C1 segment of cervical spinal cord (tissue), 14 donors: Measurements from ENCODE around the gene DLL3.
A peak's percentile ranks its signal among the peaks of the same experiment; 100 is the strongest.

Source experiments
- DNase-seq, 14 donors: peaks; one replicate each; lab custom pipeline; 2025; lab: John Stamatoyannopoulos, UW

Gene DLL3

GRCh38 chr19:39481676-39482075 lies 17.1 kb upstream of the DLL3 start:
- DNase-seq, result no peak

- DNase-seq, result no peak
Measured at GRCh38 chr19:39483141-39483540, 15.6 kb upstream of the DLL3 start.

GRCh38 chr19:39489756-39490155 lies 9.0 kb upstream of the DLL3 start:
- no peak for DNase-seq

DNA sequence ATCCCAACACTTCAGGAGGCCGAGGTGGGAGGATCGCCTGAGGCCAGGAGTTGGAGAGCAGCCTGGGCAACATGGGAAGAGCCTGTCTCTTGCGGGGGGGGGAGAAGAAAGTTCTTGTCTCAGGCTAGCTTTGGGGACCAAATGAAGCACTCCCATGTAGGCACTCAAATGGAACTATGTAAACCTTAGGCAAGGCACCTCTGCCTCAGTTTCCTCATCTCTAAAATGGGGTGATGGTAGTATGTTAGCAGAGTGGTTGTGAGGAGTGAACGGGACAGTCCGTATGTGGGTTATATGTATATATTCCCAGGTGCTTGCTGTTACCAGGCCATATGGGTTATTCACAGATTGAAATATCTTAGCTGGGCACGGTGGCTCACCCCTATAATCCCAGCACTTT lies 6.5 kb upstream of the DLL3 start:
- no peak for DNase-seq

DNA sequence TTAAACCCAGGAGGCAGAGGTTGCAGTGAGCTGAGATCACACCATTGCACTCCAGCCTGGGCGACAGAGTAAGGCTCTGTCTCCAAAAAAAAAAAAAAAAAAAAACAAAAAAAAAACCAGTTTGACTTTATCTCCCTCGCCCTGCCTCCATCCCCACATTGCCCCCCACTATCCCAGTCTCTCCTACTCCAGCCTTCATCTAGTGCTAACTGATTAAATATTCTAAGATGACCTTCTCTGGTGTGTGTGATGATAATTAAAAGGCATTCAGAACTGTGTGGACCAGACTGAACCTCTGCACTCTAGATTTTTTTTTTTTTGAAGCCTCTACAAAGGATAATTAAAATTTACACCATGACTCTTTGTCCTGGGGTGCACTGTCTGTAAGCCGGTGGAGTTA lies 6.0 kb upstream of the DLL3 start:
- DNase-seq, result no peak

DNA sequence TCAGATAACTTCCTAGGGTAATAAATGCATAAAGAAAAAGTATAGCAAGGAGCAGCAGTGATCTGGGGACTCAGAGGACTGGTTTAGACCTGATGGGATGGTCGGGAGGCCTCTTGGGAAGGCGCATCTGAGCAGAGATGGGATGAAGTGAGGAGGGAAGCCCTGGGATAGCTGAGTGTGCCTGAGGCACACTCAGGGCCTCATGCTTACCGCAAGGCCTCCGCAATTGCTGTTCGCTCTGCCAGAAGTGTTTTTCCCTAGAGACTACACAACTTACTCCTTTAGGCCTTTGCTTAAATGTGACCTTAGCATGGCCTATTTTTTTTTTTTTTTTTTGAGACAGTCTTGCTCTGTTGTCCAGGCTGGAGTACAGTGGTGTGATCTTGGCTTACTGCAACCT lies 4.1 kb upstream of the DLL3 start:
- no peak for DNase-seq

DNA sequence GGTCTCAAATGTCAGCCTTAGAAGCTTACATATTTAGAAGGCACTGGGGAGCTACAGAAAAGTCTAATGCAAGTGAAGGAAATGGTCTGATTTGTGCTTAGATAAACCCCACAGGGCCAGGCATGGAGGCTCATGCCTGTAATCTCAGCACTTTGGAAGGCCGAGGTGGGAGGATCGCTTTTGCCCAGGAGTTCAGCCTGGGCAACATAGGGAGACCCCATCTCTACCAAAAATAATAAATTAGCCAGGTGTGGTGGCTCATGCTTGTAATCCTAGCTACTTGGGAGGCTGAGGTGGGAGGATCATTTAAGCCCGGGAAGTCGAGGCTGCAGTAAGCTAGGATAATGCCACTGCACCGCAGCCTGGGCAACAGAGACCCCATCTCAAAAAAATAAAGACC lies 2.7 kb upstream of the DLL3 start:
- no peak for DNase-seq

DNA sequence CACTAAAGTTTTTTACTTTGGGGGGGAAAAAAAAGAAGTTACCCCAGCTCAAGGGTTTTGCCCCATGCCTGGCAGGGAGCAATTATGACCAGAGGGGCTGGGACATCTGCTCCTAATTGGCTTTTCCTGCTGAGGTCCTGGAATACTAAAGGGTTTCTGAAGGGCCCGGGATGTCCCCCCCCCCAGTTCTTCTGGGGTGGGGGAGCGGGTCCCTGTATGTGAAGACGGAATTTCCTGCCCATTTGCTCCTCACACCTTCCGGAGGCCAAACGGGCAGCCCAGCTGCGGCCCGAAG lies 1.1 kb upstream of the DLL3 start:
- DNase-seq, result no peak

GRCh38 chr19:39497996-39498797 lies 550 bp upstream of the DLL3 start:
- peak in 6 of 14 donors; percentile 7 to 48 (median 22) for DNase-seq

DNA sequence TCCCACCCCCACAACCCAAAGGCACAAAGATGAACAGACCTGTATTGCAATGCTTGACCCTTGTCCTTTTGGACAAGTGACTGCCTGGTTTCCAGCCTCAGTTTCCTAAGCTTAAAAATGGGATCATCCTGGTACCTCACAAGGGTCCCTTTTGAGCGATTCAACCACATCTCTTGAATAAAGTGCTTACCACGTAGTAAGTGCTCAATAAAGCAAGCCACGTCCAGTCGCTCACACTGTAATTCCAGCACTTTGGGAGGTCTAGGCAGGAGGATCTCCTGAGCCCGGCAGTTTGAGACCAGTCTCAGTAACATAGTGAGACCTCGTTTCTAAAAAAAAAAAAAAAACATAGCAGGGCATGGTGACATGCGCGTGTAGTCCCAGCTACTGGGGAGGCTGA lies 1.2 kb downstream of the DLL3 start:
- no peak for DNase-seq

DNA sequence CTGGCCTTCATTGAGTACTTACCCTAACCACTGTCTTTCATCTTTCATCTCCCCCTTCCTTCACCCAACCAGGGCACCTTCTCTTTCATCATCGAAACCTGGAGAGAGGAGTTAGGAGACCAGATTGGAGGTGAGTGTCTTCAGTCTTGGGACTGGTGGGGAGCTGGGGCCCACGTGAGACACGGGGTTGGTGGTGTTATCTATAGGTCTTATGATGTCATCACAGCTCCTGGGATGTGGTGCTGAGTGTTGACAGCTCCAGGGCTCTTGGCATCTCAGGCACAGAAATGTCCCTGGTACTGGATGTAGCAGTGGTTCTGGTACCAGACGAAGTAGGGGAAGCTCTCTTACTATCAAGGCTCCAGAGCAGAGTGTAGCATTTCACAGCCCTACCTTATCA lies 1.8 kb downstream of the DLL3 start:
- DNase-seq, result no peak

- no peak for DNase-seq
Measured at GRCh38 chr19:39501340-39501739, 2.6 kb downstream of the DLL3 start.

- peak in 3 of 14 donors; percentile 1 to 39 (median 15) for DNase-seq
Measured at GRCh38 chr19:39502640-39503417, 4.1 kb downstream of the DLL3 start.

DNA sequence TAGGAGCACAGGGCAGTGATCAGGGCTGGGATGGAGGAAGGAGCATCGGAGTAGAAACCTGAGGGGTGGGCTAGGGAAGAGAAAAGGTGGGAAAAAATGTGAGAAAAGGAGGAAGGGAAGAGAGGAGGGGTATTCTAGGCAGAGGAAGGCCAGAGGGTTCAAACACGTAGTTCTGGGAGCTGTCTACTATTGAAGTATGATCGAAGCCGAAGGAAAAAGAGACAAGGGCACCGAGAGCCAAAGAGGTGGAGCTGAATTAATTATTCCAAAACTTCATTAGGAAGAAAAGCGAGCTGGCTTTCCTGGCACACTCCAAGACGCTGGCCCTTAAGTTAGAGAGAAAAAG lies 7.8 kb downstream of the DLL3 start:
- no peak for DNase-seq

GRCh38 chr19:39506944-39507714 lies 8.4 kb downstream of the DLL3 start:
- DNase-seq, result peak in 3 of 14 donors; percentile 3 to 27 (median 15)

DNA sequence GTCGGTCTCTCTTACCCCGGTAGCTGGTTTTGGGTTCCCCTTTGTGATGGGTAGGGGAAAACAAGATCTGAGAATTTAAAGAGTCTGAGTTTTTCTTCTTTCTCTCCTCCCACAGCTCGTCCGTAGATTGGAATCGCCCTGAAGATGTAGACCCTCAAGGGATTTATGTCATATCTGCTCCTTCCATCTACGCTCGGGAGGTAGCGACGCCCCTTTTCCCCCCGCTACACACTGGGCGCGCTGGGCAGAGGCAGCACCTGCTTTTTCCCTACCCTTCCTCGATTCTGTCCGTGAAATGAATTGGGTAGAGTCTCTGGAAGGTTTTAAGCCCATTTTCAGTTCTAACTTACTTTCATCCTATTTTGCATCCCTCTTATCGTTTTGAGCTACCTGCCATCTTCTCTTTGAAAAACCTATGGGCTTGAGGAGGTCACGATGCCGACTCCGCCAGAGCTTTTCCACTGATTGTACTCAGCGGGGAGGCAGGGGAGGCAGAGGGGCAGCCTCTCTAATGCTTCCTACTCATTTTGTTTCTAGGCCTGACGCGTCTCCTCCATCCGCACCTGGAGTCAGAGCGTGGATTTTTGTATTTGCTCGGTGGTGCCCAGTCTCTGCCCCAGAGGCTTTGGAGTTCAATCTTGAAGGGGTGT lies 9.1 kb downstream of the DLL3 start:
- no peak for DNase-seq

GRCh38 chr19:39508629-39509028 lies 9.9 kb downstream of the DLL3 start:
- no peak for DNase-seq

DNA sequence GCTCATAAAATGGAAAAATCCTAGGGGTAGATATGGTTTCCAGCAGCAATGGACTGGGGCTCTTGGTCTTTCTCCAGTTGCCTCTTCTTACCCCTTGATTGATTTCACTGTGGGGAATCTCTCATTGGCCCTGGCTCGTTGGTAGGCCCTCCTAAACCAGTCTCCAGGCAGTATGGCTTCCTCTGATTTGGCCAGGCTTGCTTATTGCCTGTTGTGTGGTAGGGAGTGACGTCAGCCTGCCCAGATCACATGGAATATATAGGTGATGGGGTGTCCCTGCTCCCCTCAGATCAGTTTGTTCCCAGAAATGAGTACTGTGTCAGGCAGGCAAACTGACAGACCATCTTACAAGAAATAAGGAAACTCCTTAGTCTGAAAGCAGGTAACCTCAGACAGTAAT lies 10.5 kb downstream of the DLL3 start:
- no peak for DNase-seq

DNA sequence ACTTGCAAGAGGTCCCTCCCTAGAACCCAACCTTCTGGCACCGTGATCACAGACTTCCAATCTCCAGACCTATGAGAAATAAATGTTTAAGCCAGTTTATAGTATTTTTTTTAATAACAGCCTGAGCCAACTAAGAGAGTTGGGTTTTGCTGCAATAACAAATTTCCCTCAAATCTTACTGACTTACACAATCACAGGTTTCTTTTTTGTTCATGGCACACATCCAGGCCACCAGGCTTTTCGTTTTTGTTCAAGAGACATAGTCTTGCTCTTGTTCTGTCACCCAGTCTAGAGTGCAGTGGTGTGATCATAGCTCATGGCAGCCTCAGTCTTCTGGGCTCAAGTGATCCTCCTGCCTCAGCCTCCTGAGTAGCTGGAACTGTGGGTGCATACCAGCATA lies 14.2 kb downstream of the DLL3 start:
- DNase-seq, result no peak

GRCh38 chr19:39514840-39515550 lies 16.2 kb downstream of the DLL3 start, which contains the start of gene SELENOV:
SELENOV (plus strand) TSS chr19:39515139; CDS start chr19:39515213, 74 bp downstream.
- DNase-seq, result no peak

DNA sequence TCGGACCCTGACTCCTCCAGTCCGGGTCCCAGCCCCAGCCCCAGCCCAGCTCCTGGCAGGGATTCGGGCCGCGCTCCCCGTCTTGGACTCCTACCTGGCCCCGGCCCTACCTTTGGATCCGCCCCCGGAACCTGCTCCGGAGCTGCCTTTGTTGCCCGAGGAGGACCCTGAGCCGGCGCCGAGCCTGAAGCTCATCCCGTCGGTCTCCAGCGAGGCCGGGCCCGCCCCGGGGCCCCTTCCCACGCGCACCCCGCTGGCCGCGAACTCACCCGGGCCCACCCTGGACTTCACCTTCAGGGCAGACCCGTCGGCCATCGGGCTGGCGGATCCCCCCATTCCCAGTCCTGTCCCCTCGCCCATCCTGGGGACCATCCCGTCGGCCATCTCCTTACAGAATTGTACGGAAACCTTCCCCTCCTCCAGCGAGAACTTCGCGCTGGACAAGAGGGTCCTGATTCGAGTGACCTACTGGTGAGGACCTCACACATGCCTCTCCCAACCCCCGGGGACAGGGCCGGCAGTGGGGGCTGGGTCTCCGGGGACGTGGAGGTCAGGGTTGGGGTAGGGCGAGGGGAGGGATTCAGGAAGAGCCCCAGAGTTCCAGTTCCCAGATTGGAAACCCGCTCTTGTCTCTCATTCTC lies 16.9 kb downstream of the DLL3 start:
- no peak for DNase-seq
